HG02943 (cell line): ENCODE data around the gene DHX34.
"Not testable (repeated sequence)": the region's sequence is repeated elsewhere in the genome, so short reads cannot be mapped to it uniquely, and the experiment has no call there.

ENCODE experiments used
- ATAC-seq: cut with Tn5 transposase; IDR thresholded peaks from one replicate; pipeline ENCODE4 v1.9.1; 2021; ENCODE audit warnings: mild to moderate bottlenecking, low read depth, moderate library complexity; ENCODE audit not compliant: unreplicated experiment

The DHX34 gene

GRCh38 chr19:47383890-47384289 is 34.8 kb downstream of the DHX34 start:
- ATAC-seq = not testable (repeated sequence)

- ATAC-seq = not testable (repeated sequence)
These were observed 35.4 kb downstream of the DHX34 start for GRCh38 chr19:47384533-47384932.

DNA sequence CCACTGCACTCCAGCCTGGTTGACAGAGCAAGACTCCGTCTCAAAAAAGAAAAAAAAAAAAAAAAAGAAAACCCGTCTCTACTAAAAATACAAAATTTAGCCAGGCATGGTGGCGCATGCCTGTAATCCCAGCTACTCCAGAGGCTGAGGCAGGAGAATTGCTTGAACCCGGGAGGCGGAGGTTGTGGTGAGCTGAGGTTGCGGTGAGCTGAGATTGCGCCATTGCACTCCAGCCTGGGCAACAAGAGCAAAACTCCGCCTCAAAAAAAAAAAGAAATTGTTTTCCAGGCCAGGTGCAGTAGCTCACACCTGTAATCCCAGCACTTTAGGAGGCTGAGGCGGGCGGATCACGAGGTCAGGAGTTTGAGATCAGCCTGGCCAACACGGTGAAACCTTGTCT is 37.5 kb downstream of the DHX34 start:
- not testable (repeated sequence) for ATAC-seq

DNA sequence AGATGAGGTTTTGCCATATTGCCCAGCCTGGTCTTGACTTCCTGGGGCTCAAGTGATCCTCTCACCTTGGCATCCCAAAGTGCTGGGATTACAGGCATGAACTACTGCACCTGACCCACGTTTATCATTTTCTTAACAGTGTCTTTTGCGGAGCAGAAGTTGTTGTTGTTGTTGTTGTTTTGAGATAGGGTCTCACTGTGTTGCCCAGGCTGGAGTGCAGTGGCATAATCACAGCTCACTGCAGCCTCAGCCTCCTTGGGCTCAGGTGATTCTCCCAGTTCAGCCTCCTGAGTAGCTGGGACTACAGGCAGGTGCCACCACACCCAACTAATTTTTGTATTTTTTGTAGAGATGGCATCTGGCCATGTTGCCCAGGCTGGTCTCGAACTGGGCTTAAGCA is 38.5 kb downstream of the DHX34 start:
- not testable (repeated sequence) for ATAC-seq

DNA sequence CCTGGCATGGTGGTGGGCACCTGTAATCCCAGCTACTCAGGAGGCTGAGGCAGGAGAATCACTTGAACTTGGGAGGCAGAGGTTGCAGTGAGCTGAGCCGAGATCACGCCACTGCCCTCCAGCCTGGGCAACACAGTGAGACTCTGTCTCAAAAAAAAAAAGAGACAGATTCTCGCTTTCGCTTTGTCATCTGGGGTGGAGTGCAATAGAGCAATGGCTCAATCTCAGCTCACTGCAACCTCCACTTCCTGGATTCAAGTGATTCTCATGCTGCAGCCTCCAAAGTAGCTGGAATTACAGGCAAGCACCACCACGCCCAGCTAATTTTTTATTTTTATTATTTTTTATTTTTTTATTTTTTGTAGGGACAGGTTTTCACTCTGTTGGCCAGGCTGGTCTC is 39.6 kb downstream of the DHX34 start:
- ATAC-seq = not testable (repeated sequence)

- ATAC-seq = no peak
These were observed 40.0 kb downstream of the DHX34 start for GRCh38 chr19:47389150-47389556.

DNA sequence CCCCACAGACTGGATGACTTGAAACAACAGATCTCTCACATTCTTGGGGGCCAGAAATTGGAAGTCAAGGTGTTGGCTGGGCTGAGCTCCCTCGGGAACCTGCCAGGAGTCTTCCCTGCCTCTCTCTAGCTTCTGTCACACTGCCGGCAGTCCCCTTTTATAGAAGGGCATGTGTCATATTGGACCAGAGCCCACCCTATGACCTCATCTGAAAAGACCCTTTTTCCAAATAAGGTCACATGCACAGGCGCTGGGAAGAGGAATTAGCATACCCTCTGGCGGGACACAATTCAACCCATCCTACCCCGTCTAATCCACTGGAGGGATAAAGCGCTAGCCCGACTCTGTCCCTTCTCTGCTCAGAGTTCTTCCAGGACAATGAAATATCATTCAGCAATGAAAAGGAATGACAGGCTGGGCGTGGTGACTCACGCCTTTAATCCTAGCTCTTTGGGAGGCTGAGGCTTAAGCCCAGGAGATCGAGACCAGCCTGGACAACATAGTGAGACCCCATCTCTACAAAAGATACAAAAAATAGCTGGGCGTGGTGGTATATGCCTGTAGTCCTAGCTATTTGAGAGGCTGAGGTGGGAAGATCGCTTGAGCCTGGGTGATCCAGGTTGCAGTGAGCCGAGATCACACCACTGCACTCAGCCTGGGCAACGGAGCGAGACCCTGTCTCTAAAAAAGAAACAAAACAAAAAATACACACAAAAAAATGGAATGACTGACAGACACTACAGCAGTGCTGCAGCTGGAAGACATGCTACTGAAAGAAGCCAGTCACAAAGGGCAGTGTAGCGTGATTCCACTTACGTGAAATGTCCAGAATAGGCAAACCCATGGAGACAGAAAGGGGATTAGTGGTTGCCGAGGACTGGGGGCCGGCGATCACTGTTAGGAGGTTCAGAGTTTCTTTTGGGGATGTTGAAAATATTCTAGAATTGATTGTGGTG is 41.7 kb downstream of the DHX34 start:
- no peak for ATAC-seq

GRCh38 chr19:47391510-47392223 is 42.6 kb downstream of the DHX34 start:
- ATAC-seq = no peak

- ATAC-seq = no peak
These were observed 49.8 kb downstream of the DHX34 start for GRCh38 chr19:47398707-47399597.

- no peak for ATAC-seq
These were observed 53.4 kb downstream of the DHX34 start for GRCh38 chr19:47402504-47402903.

GRCh38 chr19:47404334-47405196 is 55.5 kb downstream of the DHX34 start:
- no peak for ATAC-seq

- ATAC-seq = no peak
These were observed 56.1 kb downstream of the DHX34 start for GRCh38 chr19:47405197-47405550.

- no peak for ATAC-seq
These were observed 56.8 kb downstream of the DHX34 start for GRCh38 chr19:47405854-47406417.

DNA sequence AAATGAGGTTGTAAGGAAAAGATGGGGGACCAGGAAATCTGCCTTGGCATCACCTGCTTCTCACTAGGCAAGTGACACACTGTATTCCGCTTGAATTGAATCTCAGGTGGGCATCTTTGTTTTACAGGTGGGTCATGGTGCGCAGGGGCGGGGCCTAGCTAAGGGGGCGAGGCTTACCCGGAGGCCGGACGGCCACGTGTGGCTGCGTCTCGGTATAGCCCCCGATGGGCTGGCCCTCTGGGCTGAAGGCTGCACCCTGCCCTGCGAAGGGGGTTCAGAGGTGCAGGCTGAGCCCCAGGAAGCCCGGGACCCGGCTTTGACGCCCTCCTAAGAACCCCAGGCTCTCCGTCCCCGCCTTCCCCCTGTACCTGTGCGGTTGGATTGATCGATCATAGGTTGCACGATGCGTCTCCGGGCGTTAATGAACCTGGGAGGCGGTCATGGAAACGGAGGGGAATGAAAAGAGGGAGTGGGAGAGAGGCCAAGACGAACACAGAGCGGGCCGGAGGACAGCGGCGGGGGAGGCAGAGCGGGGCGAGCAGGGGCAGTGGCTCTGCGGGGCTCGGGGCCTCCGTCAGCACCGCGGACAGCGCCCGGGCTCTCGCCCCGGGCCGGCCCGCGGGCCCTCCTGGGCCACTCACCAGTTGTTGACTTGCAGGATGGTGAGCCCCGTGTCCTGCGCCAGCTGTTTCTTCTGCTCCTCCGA is 57.7 kb downstream of the DHX34 start:
- ATAC-seq = no peak

- no peak for ATAC-seq
These were observed 58.3 kb downstream of the DHX34 start for GRCh38 chr19:47407417-47407774.

DNA sequence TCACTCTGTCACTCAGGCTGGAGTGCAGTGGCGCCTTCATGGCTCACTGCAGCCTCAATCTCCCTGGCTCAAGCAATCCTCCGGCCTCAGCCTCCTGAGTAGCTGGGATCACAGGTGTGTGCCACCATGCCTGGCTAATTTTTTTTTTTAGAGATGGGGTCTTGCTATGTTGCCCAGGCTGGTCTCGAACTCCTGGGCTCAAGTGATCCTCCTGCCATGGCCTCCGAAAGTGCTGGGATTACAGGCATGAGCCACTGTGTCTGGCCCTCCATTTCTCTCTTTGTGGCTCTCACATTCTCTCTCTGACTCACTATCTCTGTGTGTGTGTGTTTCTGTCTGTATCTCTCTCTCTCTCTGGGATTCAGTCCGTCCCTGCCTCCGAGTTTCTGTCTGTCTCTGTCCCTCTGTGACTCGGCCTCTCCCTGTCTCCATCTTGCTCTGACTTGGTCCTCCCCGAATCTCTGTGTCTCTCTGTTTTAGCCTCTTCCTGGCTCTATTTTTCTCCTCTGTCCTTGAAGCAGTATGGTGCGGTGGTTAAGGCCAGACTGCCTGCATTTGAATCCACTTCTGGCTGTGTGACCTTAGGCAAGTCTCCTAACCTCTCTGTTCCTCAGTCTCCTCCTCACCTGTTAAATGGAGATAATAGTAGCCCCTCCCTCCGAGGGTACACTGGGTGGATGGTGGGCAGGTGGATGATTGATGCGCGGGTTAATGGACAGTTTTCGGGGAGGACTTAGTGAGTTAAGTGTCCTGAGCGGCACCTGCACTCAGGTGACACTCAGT is 59.2 kb downstream of the DHX34 start:
- ATAC-seq = no peak

GRCh38 chr19:47411101-47411500 is 62.0 kb downstream of the DHX34 start:
- no peak for ATAC-seq

DNA sequence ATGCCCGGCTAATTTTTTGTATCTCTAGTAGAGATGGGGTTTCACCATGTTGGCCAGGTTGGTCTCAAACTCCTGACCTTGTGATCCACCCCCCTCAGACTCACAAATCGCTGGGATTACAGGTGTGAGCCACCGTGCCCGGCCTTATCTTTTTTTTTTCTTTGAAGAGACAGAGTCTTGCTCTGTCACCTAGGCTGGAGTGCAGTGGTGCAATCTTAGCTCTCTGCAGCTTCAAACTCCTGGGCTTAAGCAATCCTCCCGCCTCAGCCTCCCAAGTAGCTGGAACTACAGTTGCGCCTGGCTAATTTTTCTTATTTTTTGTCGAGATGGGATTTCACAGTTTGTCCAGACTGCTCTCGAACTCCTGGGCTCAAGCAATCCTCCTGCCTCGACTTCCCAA is 62.6 kb downstream of the DHX34 start:
- not testable (repeated sequence) for ATAC-seq
